Erythroblast (primary cell): ENCODE measurements around the gene ZNF24.

ENCODE experiments used
- GATA1 ChIP-seq: IDR thresholded peaks from 2 replicates; pipeline ENCODE4 v1.6.1; 2011; ENCODE audit warnings: low read depth, mild to moderate bottlenecking, control low read depth, low read length, moderate library complexity
- POLR2A ChIP-seq: IDR thresholded peaks from 2 replicates; pipeline ENCODE4 v1.6.1; 2011; ENCODE audit warnings: mild to moderate bottlenecking, low read length

DNA sequence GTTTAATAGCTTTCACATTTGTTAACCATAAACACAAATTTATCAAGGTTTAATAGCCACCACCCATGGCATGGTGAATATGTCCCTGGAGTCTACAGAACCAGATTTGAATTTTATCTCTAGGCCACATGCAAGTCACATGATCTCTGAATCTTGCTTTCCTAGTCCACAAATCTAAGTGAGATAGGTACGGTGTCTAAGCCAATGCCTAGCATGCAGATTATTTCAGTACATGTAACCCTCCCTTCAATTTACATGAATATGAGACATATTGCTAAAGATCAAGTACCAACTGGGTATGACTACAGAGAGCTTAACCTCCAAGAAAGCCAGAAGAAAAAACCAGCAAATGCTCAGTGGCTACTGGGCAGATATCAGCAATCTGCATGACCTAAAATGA lies 10.0 kb downstream of the ZNF24 start:
- TF ChIP-seq POLR2A (no peak), GATA1 (no peak)
